ENCODE measurements around the gene CCDC33.

CCDC33 gene

GRCh38 chr15:74202452-74203401, 33.4 kb upstream of the CCDC33 start, which contains the start of gene STRA6:
STRA6 (minus strand) TSS chr15:74202787; CDS start chr15:74202267, 520 bp downstream.
- H3K27ac Mint-ChIP-seq, result peak within 1 kb of the TSS; percentile 24
- no peak for DNase-seq
- no peaks in the 10 kb centered on the region for H3K36me3 Mint-ChIP-seq (ENCODE audit: low read depth)
- H3K27me3 Mint-ChIP-seq, result peaks cover 15% of the 10 kb centered on the region
- H3K9me3 Mint-ChIP-seq, result no peaks in the 10 kb centered on the region
- H3K4me1 Mint-ChIP-seq (ENCODE audit: low read depth), result no peaks in the 10 kb centered on the region
- H3K4me3 Mint-ChIP-seq, result no peak within 1 kb of the TSS

DNA sequence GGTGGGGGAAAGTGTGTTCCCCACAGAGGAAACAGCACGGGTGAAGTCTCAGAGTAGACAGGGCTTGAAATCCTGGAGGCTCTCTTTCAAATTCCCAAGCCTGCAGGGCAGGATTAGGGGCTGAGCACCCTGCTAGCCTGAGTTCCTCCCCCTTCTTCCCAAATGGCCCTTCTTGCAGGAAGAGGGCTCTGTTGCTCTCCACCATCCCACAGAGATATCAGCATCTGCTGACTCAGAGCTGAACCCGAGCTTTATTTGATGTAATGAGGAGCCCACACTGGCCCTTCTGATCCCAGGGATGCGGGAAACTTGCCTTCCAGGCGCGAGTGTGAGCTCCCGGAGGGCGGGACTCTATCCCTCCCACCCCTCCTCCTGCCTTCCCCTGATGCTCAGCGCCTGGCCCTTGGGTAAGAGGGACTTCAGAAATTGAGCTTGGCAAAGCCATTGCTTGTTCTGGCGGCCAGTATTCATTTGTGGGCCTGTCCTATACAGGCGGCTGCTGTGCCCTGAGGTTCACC, 32.2 kb upstream of the CCDC33 start:
- Mint-ChIP-seq H3K36me3 (ENCODE audit: low read depth) (no peaks in the 10 kb centered on the region), H3K9me3 (no peaks in the 10 kb centered on the region), H3K27ac (no peak overlapping the region), H3K4me1 (ENCODE audit: low read depth) (no peaks in the 10 kb centered on the region), H3K27me3 (peaks cover 20% of the 10 kb centered on the region), H3K4me3 (no peak overlapping the region)
- DNase-seq, result no peak

DNA sequence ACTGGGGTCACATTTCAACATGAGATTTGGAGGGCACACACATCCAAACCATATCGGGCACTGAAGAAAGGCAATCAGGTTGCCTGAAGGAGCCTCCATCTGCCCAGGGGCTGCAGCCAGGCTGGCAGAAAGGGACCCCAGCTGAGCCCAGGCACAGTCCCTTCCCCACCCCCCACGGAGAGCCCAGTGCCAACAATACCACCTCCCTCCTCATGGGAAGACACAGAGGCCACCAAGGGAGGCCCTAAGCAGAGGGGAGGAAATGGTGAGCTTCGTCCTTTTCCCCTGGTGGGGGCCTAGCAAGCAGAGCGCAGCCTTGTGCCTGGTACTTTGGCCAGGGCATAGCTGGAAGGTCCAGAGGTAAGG, 30.6 kb upstream of the CCDC33 start:
- peaks cover 20% of the 10 kb centered on the region for H3K27me3 Mint-ChIP-seq
- H3K9me3 Mint-ChIP-seq, result no peaks in the 10 kb centered on the region
- H3K27ac Mint-ChIP-seq, result no peak overlapping the region
- no peaks in the 10 kb centered on the region for H3K4me1 Mint-ChIP-seq (ENCODE audit: low read depth)
- no peak for DNase-seq
- no peak overlapping the region for H3K4me3 Mint-ChIP-seq
- H3K36me3 Mint-ChIP-seq (ENCODE audit: low read depth), result no peaks in the 10 kb centered on the region

DNA sequence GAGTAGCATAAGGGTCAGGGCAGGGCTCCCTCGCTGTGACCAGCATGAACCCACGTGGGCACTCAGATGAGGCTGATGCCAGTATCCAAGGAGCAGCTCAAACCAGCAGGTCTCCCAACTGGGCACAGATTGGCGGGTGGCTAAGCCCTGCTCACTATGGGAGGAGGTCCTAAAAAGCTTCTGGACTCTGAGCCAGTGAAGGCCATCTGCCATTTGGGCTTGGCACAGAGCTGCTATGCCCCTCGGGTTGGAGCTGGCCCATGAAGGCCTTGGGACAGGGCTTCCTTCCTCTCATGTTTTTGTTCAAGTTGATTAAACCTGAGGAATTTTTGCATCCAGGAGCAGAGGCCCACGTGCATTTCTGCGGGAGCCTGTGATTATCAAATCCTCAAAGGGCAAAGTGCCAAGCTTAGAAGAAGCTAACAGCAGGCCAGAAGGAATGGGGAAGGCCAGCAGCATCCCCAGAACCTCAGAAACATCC, 29.3 kb upstream of the CCDC33 start:
- DNase-seq, result no peak
- peaks cover 16% of the 10 kb centered on the region for H3K27me3 Mint-ChIP-seq
- no peaks in the 10 kb centered on the region for H3K9me3 Mint-ChIP-seq
- H3K4me1 Mint-ChIP-seq (ENCODE audit: low read depth), result no peaks in the 10 kb centered on the region
- no peak overlapping the region for H3K4me3 Mint-ChIP-seq
- no peak overlapping the region for H3K27ac Mint-ChIP-seq
- H3K36me3 Mint-ChIP-seq (ENCODE audit: low read depth), result no peaks in the 10 kb centered on the region

DNA sequence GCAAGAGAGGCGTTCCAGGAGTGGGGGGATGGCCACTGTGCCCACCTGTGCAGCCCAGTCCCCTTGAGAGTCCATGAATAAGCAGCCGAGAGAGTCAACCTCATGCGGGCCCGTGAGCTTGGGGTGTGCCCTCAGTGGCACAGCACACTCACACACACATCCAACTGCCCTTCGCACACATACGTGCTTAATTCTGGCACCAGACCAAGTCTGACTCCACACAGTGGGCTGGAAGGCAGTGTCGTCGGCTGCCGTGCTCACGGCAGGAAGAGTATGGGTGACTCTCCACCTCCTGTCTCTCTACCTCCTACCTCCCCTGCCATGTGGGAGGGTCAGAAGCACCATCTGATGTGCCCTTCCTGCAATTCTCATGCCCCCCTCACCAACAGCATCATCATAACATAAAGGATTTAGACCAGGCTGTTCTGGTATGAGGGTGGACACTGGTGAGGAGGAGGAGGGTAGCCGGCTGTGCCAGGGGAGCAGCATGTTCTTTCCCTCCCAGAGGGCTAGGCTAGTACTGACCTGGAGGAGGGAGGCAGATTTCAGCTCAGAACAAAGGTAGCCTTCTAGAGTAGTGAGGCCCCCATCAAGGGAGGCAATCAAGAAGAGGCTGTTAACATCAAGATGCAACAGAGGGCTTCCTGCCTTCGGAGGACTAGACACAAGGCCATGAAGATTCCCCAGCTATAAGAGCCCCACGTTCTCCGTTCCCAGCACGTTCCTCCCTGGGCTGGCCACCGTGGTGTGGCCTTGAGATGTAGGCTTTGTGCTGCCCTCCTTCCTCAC, 28.3 kb upstream of the CCDC33 start:
- Mint-ChIP-seq H3K4me1 (ENCODE audit: low read depth) (no peaks in the 10 kb centered on the region), H3K27me3 (peaks cover 15% of the 10 kb centered on the region), H3K36me3 (ENCODE audit: low read depth) (no peaks in the 10 kb centered on the region), H3K4me3 (no peak overlapping the region), H3K9me3 (no peaks in the 10 kb centered on the region), H3K27ac (no peak overlapping the region)
- DNase-seq, result no peak

- H3K27me3 Mint-ChIP-seq, result peaks cover 11% of the 10 kb centered on the region
These were observed 27.6 kb upstream of the CCDC33 start for GRCh38 chr15:74208496-74208895.

DNA sequence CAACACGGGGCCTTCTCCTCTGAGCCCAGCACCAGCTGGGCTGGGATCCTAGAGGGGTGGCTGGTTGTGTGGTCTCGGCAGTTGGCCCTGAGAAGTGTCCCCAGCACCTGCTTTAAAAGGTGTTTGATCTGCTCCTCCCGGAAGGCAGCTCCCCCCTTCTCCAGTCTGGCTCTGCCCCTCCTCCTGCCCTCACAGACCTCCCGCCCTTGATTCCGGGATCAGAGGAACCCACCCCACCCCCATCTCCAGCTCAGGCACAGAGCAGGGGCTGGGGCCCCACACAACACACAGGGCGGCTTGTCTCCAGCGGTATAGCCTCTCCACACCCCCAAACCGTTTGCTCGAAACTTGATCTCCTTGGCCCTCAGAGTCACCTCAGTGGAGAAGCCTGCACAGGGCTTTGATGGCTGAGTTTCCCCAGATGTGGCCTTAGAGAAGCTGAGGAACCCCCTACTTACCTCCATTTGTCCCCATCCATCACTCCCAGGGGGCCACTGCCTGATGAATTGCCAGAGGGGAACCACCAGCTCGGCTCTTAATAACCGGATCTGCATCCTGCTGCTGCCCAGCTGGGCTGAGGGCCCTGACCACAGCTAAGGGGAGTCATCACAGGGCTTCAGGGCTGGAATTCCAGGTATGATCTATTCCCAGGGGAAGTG, 27.1 kb upstream of the CCDC33 start:
- Mint-ChIP-seq H3K36me3 (ENCODE audit: low read depth) (no peaks in the 10 kb centered on the region), H3K27ac (no peak overlapping the region), H3K4me1 (ENCODE audit: low read depth) (no peaks in the 10 kb centered on the region), H3K9me3 (no peaks in the 10 kb centered on the region), H3K27me3 (peaks cover 9% of the 10 kb centered on the region), H3K4me3 (no peak overlapping the region)
- DNase-seq, result no peak

More at GRCh38 chr15:74208496-74208895, 27.6 kb upstream of the CCDC33 start:
- DNase-seq, result no peak
- Mint-ChIP-seq H3K4me1 (ENCODE audit: low read depth) (no peaks in the 10 kb centered on the region), H3K36me3 (ENCODE audit: low read depth) (no peaks in the 10 kb centered on the region), H3K27ac (no peak overlapping the region), H3K4me3 (no peak overlapping the region), H3K9me3 (no peaks in the 10 kb centered on the region)

DNA sequence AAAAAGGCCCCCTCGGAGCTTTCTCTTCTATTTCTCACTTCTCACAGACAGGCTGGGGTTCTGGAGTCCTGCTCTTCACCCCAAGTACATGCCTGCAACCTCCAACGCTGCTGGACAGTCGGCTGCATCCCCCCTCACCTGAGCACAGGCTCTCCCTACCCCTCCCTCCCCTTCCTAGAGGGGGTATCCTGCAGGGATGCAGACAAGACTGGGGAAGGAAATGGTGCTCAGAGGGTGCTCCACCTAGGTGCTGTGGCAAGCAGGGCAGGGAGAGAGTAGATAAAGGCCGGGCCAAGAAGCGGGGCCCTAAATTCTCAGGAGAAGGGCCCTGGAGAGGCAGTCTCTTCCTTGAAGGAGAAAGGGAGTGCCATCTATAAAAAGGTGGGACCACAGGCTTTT, 26.6 kb upstream of the CCDC33 start:
- no peak overlapping the region for H3K27ac Mint-ChIP-seq
- no peak overlapping the region for H3K4me3 Mint-ChIP-seq
- no peaks in the 10 kb centered on the region for H3K4me1 Mint-ChIP-seq (ENCODE audit: low read depth)
- no peaks in the 10 kb centered on the region for H3K9me3 Mint-ChIP-seq
- DNase-seq, result no peak
- no peaks in the 10 kb centered on the region for H3K36me3 Mint-ChIP-seq (ENCODE audit: low read depth)
- peaks cover 11% of the 10 kb centered on the region for H3K27me3 Mint-ChIP-seq

GRCh38 chr15:74209997-74210671, 26.0 kb upstream of the CCDC33 start:
- H3K4me1 Mint-ChIP-seq (ENCODE audit: low read depth), result no peaks in the 10 kb centered on the region
- H3K4me3 Mint-ChIP-seq, result no peak overlapping the region
- DNase-seq, result no peak
- H3K27me3 Mint-ChIP-seq, result peaks cover 17% of the 10 kb centered on the region
- no peak overlapping the region for H3K27ac Mint-ChIP-seq
- no peaks in the 10 kb centered on the region for H3K9me3 Mint-ChIP-seq
- no peaks in the 10 kb centered on the region for H3K36me3 Mint-ChIP-seq (ENCODE audit: low read depth)

DNA sequence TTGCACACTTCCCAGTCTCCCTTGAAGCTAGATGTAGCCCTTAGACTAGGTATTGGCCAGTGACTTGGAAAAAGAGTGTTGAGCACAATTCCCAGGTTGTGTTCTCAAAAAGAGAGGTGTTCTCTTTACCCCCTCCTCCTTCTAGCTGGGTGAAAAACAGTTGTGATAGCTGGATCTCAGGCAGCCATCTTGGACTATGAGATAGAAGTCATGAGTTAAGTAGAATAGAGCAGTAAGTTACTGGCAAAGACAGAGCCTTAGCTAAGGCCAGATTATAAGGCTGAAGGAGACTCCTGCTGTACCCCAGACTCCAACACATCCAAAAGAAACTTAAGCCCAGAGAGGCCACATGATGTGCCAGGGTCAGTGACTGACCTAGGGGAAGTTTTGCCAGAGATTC, 25.4 kb upstream of the CCDC33 start:
- Mint-ChIP-seq H3K36me3 (ENCODE audit: low read depth) (no peaks in the 10 kb centered on the region), H3K4me1 (ENCODE audit: low read depth) (no peaks in the 10 kb centered on the region), H3K27ac (no peak overlapping the region), H3K27me3 (peaks cover 17% of the 10 kb centered on the region), H3K9me3 (no peaks in the 10 kb centered on the region), H3K4me3 (no peak overlapping the region)
- no peak for DNase-seq

GRCh38 chr15:74211656-74212055, 24.5 kb upstream of the CCDC33 start:
- Mint-ChIP-seq H3K27me3 (peaks cover 17% of the 10 kb centered on the region), H3K9me3 (no peaks in the 10 kb centered on the region), H3K36me3 (ENCODE audit: low read depth) (no peaks in the 10 kb centered on the region), H3K27ac (no peak overlapping the region), H3K4me3 (no peak overlapping the region), H3K4me1 (ENCODE audit: low read depth) (no peaks in the 10 kb centered on the region)
- no peak for DNase-seq

DNA sequence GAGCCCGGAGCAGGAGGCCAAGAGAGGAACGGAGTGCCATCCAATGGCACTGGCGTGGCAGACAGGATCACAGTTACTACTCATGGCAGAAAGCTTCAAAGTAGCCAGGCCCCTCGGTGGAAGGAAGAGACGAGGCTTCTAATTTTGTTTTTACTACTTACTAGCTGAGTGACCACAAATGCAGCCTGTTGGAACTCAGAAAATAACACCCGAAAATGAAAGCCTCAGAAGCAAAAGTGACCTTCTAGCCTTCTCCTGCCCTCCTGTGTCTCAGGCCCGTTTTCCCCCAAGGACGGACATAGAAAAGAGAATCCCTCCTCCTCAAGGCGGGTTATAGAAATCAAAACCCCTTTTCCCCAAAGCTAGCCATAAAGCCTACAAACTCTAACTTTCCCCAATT, 23.6 kb upstream of the CCDC33 start:
- no peak overlapping the region for H3K27ac Mint-ChIP-seq
- H3K4me1 Mint-ChIP-seq (ENCODE audit: low read depth), result no peaks in the 10 kb centered on the region
- no peaks in the 10 kb centered on the region for H3K36me3 Mint-ChIP-seq (ENCODE audit: low read depth)
- DNase-seq, result no peak
- H3K4me3 Mint-ChIP-seq, result no peak overlapping the region
- H3K27me3 Mint-ChIP-seq, result peaks cover 13% of the 10 kb centered on the region
- H3K9me3 Mint-ChIP-seq, result no peaks in the 10 kb centered on the region

GRCh38 chr15:74213858-74214284, 22.3 kb upstream of the CCDC33 start:
- no peaks in the 10 kb centered on the region for H3K9me3 Mint-ChIP-seq
- H3K27me3 Mint-ChIP-seq, result peaks cover 8% of the 10 kb centered on the region
- no peaks in the 10 kb centered on the region for H3K36me3 Mint-ChIP-seq (ENCODE audit: low read depth)
- no peak overlapping the region for H3K27ac Mint-ChIP-seq
- no peak overlapping the region for H3K4me3 Mint-ChIP-seq
- no peak for DNase-seq
- no peaks in the 10 kb centered on the region for H3K4me1 Mint-ChIP-seq (ENCODE audit: low read depth)
